GM23338 (cell line): ENCODE results near the gene CEP85. TPM values are rescaled to one million over a fixed set of nuclear protein-coding genes. Genes with fewer than 3 reads are reported as not detected.

Experiments
- ATAC-seq: fragments of 200-7000 bp; cut with Tn5 transposase; 3 replicates; pipeline ENCODE4 v1.9.1; 2020
- DNase-seq: peaks from one replicate; pipeline ENCODE4 v3.0.0-alpha.2; 2015; ENCODE audit warnings: low spot score
- H2AFZ ChIP-seq: fragments of 200-600 bp; sonication (generic); 2 replicates; pipeline ENCODE4 v1.8.0; 2016; ENCODE audit warnings: antibody characterized with exemption, mild to moderate bottlenecking, moderate library complexity
- H3F3A ChIP-seq: fragments of 200-600 bp; sonication (generic); replicated peaks from 2 replicates; pipeline ENCODE4 v1.8.0; 2017; ENCODE audit warnings: antibody characterized with exemption, mixed run types, low read depth
- H3K27ac ChIP-seq: fragments of 200-600 bp; sonication (generic); 2 replicates; pipeline ENCODE4 v1.6.1; 2016; ENCODE audit warnings: low read depth
- H3K27me3 ChIP-seq: fragments of 200-600 bp; sonication (generic); 2 replicates; pipeline ENCODE4 v1.8.0; 2016; ENCODE audit warnings: mild to moderate bottlenecking, mixed run types, moderate library complexity; ENCODE audit not compliant: insufficient read depth
- H3K36me3 ChIP-seq: fragments of 200-600 bp; sonication (generic); 2 replicates; pipeline ENCODE4 v1.8.0; 2016; ENCODE audit warnings: mild to moderate bottlenecking; ENCODE audit not compliant: insufficient read depth
- H3K4me1 ChIP-seq: fragments of 200-600 bp; sonication (generic); 2 replicates; pipeline ENCODE4 v1.8.0; 2016; ENCODE audit warnings: mild to moderate bottlenecking, moderate library complexity; ENCODE audit not compliant: insufficient read depth
- H3K4me2 ChIP-seq: fragments of 200-600 bp; sonication (generic); 2 replicates; pipeline ENCODE4 v1.7.1; 2017; ENCODE audit warnings: mixed run types
- H3K4me3 ChIP-seq: fragments of 200-600 bp; sonication (generic); 2 replicates; pipeline ENCODE4 v1.6.1; 2016; ENCODE audit warnings: mixed run types
- H3K79me2 ChIP-seq: fragments of 200-600 bp; sonication (generic); replicated peaks from 2 replicates; pipeline ENCODE4 v1.8.0; 2017; ENCODE audit warnings: mild to moderate bottlenecking; ENCODE audit not compliant: insufficient read depth
- H3K9me2 ChIP-seq: fragments of 200-600 bp; sonication (generic); 2 replicates; pipeline ENCODE4 v1.8.0; 2017; ENCODE audit not compliant: insufficient read depth
- H4K20me1 ChIP-seq: fragments of 200-600 bp; sonication (generic); replicated peaks from 2 replicates; pipeline ENCODE4 v1.8.0; 2017; ENCODE audit warnings: mild to moderate bottlenecking; ENCODE audit not compliant: insufficient read depth
- H3K27ac Mint-ChIP-seq: 2 replicates; pipeline ENCODE4 v1.8.0; 2020; ENCODE audit warnings: inconsistent platforms, mild to moderate bottlenecking, moderate library complexity, mixed read lengths
- H3K27me3 Mint-ChIP-seq: 3 replicates; pipeline ENCODE4 v1.8.0; 2022; ENCODE audit warnings: low read depth, mild to moderate bottlenecking, moderate library complexity, mixed read lengths, inconsistent platforms; ENCODE audit not compliant: insufficient read depth, poor library complexity
- H3K36me3 Mint-ChIP-seq: 3 replicates; pipeline ENCODE4 v1.8.0; 2021; ENCODE audit warnings: low read depth, mild to moderate bottlenecking, inconsistent platforms, moderate library complexity, mixed read lengths
- H3K4me1 Mint-ChIP-seq: 3 replicates; pipeline ENCODE4 v1.8.0; 2020; ENCODE audit warnings: mild to moderate bottlenecking, inconsistent platforms, mixed read lengths
- H3K4me3 Mint-ChIP-seq: 3 replicates; pipeline ENCODE4 v1.8.0; 2021; ENCODE audit warnings: moderate library complexity, mild to moderate bottlenecking, inconsistent platforms, mixed read lengths
- H3K9me3 Mint-ChIP-seq: 3 replicates; pipeline ENCODE4 v1.8.0; 2020; ENCODE audit warnings: moderate library complexity, mild to moderate bottlenecking, inconsistent platforms, mixed read lengths
- CTCF ChIP-seq, 2 experiments: fragments of 200-600 bp in 1 of 2; sonication (generic) in 1 of 2; conservative IDR thresholded peaks; 2 replicates each; pipeline versions ENCODE4 v1.5.1 to v1.6.1; 2016 to 2017; ENCODE audit warnings: antibody characterized with exemption in 2 of 2, low read depth in 2 of 2, mild to moderate bottlenecking in 2 of 2, moderate library complexity in 1 of 2
- EZH2 ChIP-seq: fragments of 200-600 bp; sonication (generic); IDR thresholded peaks from one replicate; pipeline ENCODE4 v1.8.0; 2017; ENCODE audit warnings: antibody characterized with exemption, mild to moderate bottlenecking, low read depth; ENCODE audit not compliant: unreplicated experiment
- EZH2phosphoT487 ChIP-seq: fragments of 200-600 bp; sonication (generic); IDR thresholded peaks from one replicate; pipeline ENCODE4 v1.8.1; 2018; ENCODE audit warnings: antibody characterized with exemption; ENCODE audit not compliant: unreplicated experiment
- JUNB ChIP-seq: IDR thresholded peaks from one replicate; pipeline ENCODE4 v1.6.1; 2016; ENCODE audit warnings: antibody characterized with exemption; ENCODE audit not compliant: unreplicated experiment
- NANOG ChIP-seq: IDR thresholded peaks from 2 replicates; pipeline ENCODE4 v1.6.1; 2016; ENCODE audit warnings: antibody characterized with exemption, borderline replicate concordance
- POLR2AphosphoS5 ChIP-seq: IDR thresholded peaks from 2 replicates; pipeline ENCODE4 v1.6.1; 2016; ENCODE audit warnings: antibody characterized with exemption, low read depth
- STAT1 ChIP-seq: IDR thresholded peaks from one replicate; pipeline ENCODE4 v1.6.1; 2016; ENCODE audit warnings: antibody characterized with exemption; ENCODE audit not compliant: unreplicated experiment
- ZNF114 ChIP-seq: fragments of 250-450 bp; sonication (Bioruptor Pico); IDR thresholded peaks from 2 replicates; pipeline ENCODE4 v1.5.0; 2020; ENCODE audit warnings: mild to moderate bottlenecking, moderate library complexity
- ZNF331 ChIP-seq: fragments of 250-450 bp; sonication (Bioruptor Pico); IDR thresholded peaks from 2 replicates; pipeline ENCODE4 v1.5.0; 2020; ENCODE audit warnings: low read depth, mild to moderate bottlenecking, moderate library complexity
- polyA plus RNA-seq: library from polyadenylated mRNA; unstranded; fragments of >200 nt; fragmentation: Nextera tagmentation; extraction: Ambion mirVana; gene quantifications from 2 replicates; pipeline ENCODE4 v1.2.1, GENCODE V29; 2016
- total RNA-seq: library from RNA; depleted of rRNA; stranded (reverse); fragments of >200 nt; shearing (Covaris generic); gene quantifications from 2 replicates; pipeline ENCODE4 v1.2.3, GENCODE V29; 2014
- TF ChIP-seq, protein P1 (sequence below): IDR thresholded peaks from one replicate; pipeline ENCODE4 v1.6.1; 2018; ENCODE audit warnings: antibody characterized with exemption; ENCODE audit not compliant: unreplicated experiment

Gene CEP85
- total and polyA plus RNA-seq, 2 experiments from 2014 or later = 12.8 to 36.8 TPM

GRCh38 chr1:26278724-26279455 lies 44.9 kb downstream of the CEP85 start (continued):
- TF ChIP-seq, protein P1, sequence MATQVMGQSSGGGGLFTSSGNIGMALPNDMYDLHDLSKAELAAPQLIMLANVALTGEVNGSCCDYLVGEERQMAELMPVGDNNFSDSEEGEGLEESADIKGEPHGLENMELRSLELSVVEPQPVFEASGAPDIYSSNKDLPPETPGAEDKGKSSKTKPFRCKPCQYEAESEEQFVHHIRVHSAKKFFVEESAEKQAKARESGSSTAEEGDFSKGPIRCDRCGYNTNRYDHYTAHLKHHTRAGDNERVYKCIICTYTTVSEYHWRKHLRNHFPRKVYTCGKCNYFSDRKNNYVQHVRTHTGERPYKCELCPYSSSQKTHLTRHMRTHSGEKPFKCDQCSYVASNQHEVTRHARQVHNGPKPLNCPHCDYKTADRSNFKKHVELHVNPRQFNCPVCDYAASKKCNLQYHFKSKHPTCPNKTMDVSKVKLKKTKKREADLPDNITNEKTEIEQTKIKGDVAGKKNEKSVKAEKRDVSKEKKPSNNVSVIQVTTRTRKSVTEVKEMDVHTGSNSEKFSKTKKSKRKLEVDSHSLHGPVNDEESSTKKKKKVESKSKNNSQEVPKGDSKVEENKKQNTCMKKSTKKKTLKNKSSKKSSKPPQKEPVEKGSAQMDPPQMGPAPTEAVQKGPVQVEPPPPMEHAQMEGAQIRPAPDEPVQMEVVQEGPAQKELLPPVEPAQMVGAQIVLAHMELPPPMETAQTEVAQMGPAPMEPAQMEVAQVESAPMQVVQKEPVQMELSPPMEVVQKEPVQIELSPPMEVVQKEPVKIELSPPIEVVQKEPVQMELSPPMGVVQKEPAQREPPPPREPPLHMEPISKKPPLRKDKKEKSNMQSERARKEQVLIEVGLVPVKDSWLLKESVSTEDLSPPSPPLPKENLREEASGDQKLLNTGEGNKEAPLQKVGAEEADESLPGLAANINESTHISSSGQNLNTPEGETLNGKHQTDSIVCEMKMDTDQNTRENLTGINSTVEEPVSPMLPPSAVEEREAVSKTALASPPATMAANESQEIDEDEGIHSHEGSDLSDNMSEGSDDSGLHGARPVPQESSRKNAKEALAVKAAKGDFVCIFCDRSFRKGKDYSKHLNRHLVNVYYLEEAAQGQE = no peak
- no peak for TF ChIP-seq JUNB

- peaks cover 21% of the 10 kb centered on the region for H3K36me3 ChIP-seq
- H3K36me3 Mint-ChIP-seq = peaks cover 44% of the 10 kb centered on the region
- H3K9me3 Mint-ChIP-seq = no peaks in the 10 kb centered on the region; the same call in 2 of the 3 replicates
- peaks cover 27% of the 10 kb centered on the region for H3F3A ChIP-seq
- peaks cover 15% of the 10 kb centered on the region for H3K4me1 ChIP-seq
- no peaks in the 10 kb centered on the region for H3K9me2 ChIP-seq
- peaks cover 24% of the 10 kb centered on the region for H3K27me3 Mint-ChIP-seq
- H3K4me2 ChIP-seq = peak within 1 kb of the TSS; percentile 92
- no peaks in the 10 kb centered on the region for H3K27me3 ChIP-seq
- ATAC-seq (peak; percentile 67), DNase-seq (peak; percentile 86)
- H3K4me1 Mint-ChIP-seq = peaks cover 45% of the 10 kb centered on the region
- peak within 1 kb of the TSS; percentile 85 for H3K4me3 ChIP-seq
- no peaks in the 10 kb centered on the region for H3K79me2 ChIP-seq
- H2AFZ ChIP-seq = peak within 1 kb of the TSS; percentile 43; the same call in 1 of the 2 replicates
- H4K20me1 ChIP-seq = no peaks in the 10 kb centered on the region; the same call in 1 of the 2 replicates
- H3K4me3 Mint-ChIP-seq = peak within 1 kb of the TSS; percentile 88
- H3K27ac ChIP-seq = peak within 1 kb of the TSS; percentile 78; the same call in 1 of the 2 replicates
- peak within 1 kb of the TSS; percentile 96 for H3K27ac Mint-ChIP-seq
- TF ChIP-seq ZNF114 (CRISPR knock-in tag) (no peak), STAT1 (no peak), CTCF (conservative IDR thresholded peaks at IDR 0.05; ENCODE audit: low read depth in 2 of 2) (peak; percentile 69 to 77), NANOG (no peak), POLR2AphosphoS5 (peak; percentile 89), JUNB (no peak), EZH2 (no peak), EZH2phosphoT487 (no peak), ZNF331 (CRISPR knock-in tag) (no peak)
- TF ChIP-seq, protein P1 = peak; percentile 29
Measured at GRCh38 chr1:26279456-26280332, 45.7 kb downstream of the CEP85 start, which contains the start of gene SH3BGRL3. Gene SH3BGRL3 (plus strand): TSS chr1:26280086. CDS start chr1:26280156, 70 bp downstream.
